NT2/D1 (cell line): ENCODE measurements around the gene OPTC.

Experiments
- SUZ12 ChIP-seq: IDR thresholded peaks from 2 replicates; pipeline ENCODE4 v1.6.1; 2011; ENCODE audit not compliant: insufficient read length, insufficient read depth; ENCODE audit errors: extremely low read depth
- ZNF274 ChIP-seq: IDR thresholded peaks from 2 replicates; pipeline ENCODE4 v1.6.1; 2011; ENCODE audit warnings: mild to moderate bottlenecking, low read depth, low read length

DNA sequence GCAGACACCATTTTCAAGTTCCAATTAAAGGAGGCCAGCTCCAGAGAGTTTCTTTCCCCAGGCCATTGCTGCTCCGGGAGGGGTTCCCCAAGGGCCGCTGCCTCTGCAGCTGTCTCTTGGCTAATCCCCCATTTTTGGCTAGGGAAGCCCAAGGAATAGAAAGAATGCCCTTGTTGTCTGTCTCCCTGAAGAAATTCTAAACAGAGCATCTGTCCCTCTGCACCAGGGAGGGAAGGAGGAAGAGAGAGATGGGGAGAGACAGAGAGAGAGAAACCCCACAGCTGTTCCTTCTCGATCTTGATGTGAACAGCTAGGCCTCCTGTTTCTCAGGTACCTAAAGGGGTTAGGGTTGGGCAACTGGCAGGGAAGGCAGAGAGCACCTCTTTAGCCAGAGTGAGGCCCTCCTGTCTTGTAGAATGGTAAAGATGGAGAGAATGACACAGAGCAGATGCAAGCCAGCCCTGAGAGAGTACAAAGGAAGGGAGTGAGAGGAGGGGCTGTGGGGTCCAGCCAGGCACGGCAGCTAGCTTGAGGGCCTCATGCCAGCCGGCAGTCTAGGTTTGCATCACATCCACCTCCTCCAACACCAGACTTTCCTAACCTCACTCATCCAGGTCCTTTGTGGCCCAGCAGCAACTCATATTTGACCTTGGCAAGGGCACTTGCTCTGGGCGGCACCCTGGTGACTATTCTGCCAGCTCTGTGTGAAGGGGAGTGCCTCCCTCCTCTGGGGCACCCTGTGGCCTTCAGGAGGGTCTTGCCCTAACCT, 13.1 kb downstream of the OPTC start:
- TF ChIP-seq ZNF274, result no peak
- TF ChIP-seq SUZ12, result no peak
